HepG2 (cell line): ENCODE results near the gene CYBC1. TPM values are rescaled to one million over a fixed set of nuclear protein-coding genes. Genes with fewer than 3 reads are reported as not detected.

Source experiments
- DR1 ChIP-seq: sonication (generic); formaldehyde crosslinking; IDR thresholded peaks from 2 replicates; pipeline ENCODE4 v1.8.0; 2021; ENCODE audit warnings: mild to moderate bottlenecking, missing genetic modification reagents, inconsistent platforms
- FIP1L1 ChIP-seq: fragments of 200-400 bp; formaldehyde crosslinking; IDR thresholded peaks from 2 replicates; pipeline ENCODE4 v1.6.1; 2018; ENCODE audit warnings: low read depth, mild to moderate bottlenecking, low read length, moderate library complexity, borderline replicate concordance; ENCODE audit not compliant: insufficient read depth
- HNF4A ChIP-seq: sonication (generic); formaldehyde crosslinking; IDR thresholded peaks from 2 replicates; pipeline ENCODE4 v1.4.0; 2020; ENCODE audit warnings: missing genetic modification reagents
- MZF1 ChIP-seq: sonication (generic); formaldehyde crosslinking; IDR thresholded peaks from 2 replicates; pipeline ENCODE4 v1.8.1; 2023; ENCODE audit warnings: mild to moderate bottlenecking, missing genetic modification reagents, borderline replicate concordance
- NAIF1 ChIP-seq: sonication (generic); formaldehyde crosslinking; IDR thresholded peaks from 2 replicates; pipeline ENCODE4 v1.5.0; 2020; ENCODE audit warnings: mild to moderate bottlenecking, missing genetic modification reagents, borderline replicate concordance
- NFIB ChIP-seq: sonication (generic); formaldehyde crosslinking; IDR thresholded peaks from 2 replicates; pipeline ENCODE4 v1.9.0; 2021; ENCODE audit warnings: missing genetic modification reagents, mild to moderate bottlenecking, borderline replicate concordance
- NFIC ChIP-seq: IDR thresholded peaks from 2 replicates; pipeline ENCODE4 v1.6.1; 2012; ENCODE audit warnings: mild to moderate bottlenecking, low read length, inconsistent platforms
- NR3C1 ChIP-seq: sonication (generic); formaldehyde crosslinking; IDR thresholded peaks from 2 replicates; pipeline ENCODE4 v1.4.0; 2020; ENCODE audit warnings: missing genetic modification reagents
- SALL1 ChIP-seq: sonication (generic); formaldehyde crosslinking; IDR thresholded peaks from 2 replicates; pipeline ENCODE4 v1.8.0; 2022; ENCODE audit warnings: mild to moderate bottlenecking, missing genetic modification reagents
- SPEN ChIP-seq: sonication (generic); formaldehyde crosslinking; IDR thresholded peaks from 2 replicates; pipeline ENCODE4 v1.5.1; 2020; ENCODE audit warnings: low read depth, mild to moderate bottlenecking, missing genetic modification reagents
- STAT5B ChIP-seq: sonication (generic); formaldehyde crosslinking; IDR thresholded peaks from 2 replicates; pipeline ENCODE4 v1.4.0; 2020; ENCODE audit warnings: missing genetic modification reagents
- TMF1 ChIP-seq: sonication (generic); formaldehyde crosslinking; IDR thresholded peaks from 2 replicates; pipeline ENCODE4 v1.8.1; 2022; ENCODE audit warnings: low read depth, missing genetic modification reagents
- TSC22D2 ChIP-seq: sonication (generic); formaldehyde crosslinking; IDR thresholded peaks from 2 replicates; pipeline ENCODE4 v1.5.1; 2020; ENCODE audit warnings: missing genetic modification reagents, mild to moderate bottlenecking, borderline replicate concordance
- YEATS2 ChIP-seq: sonication (generic); formaldehyde crosslinking; IDR thresholded peaks from 2 replicates; pipeline ENCODE4 v1.4.0; 2020; ENCODE audit warnings: missing genetic modification reagents, borderline replicate concordance
- ZNF10 ChIP-seq: sonication (generic); formaldehyde crosslinking; IDR thresholded peaks from 2 replicates; pipeline ENCODE4 v1.4.0; 2020; ENCODE audit warnings: mild to moderate bottlenecking, low read depth, missing genetic modification reagents, borderline replicate concordance
- ZNF224 ChIP-seq: sonication (generic); formaldehyde crosslinking; IDR thresholded peaks from 2 replicates; pipeline ENCODE4 v1.5.0; 2020; ENCODE audit warnings: mild to moderate bottlenecking, missing genetic modification reagents
- ZNF607 ChIP-seq: sonication (generic); formaldehyde crosslinking; IDR thresholded peaks from 2 replicates; pipeline ENCODE4 v1.5.1; 2020; ENCODE audit warnings: missing genetic modification reagents, mild to moderate bottlenecking, borderline replicate concordance
- ZNF615 ChIP-seq: sonication (generic); formaldehyde crosslinking; IDR thresholded peaks from 2 replicates; pipeline ENCODE4 v1.5.0; 2020; ENCODE audit warnings: mild to moderate bottlenecking, missing genetic modification reagents, borderline replicate concordance
- ZNF7 ChIP-seq: IDR thresholded peaks from 2 replicates; pipeline ENCODE4 v1.6.1; 2016; ENCODE audit warnings: missing biosample characterization, missing genetic modification reagents
- ZNF737 ChIP-seq: sonication (generic); formaldehyde crosslinking; IDR thresholded peaks from 2 replicates; pipeline ENCODE4 v1.5.0; 2020; ENCODE audit warnings: missing genetic modification reagents, mild to moderate bottlenecking, borderline replicate concordance
- ZNF792 ChIP-seq: IDR thresholded peaks from 2 replicates; pipeline ENCODE4 v1.6.1; 2016
- ZSCAN25 ChIP-seq: sonication (generic); formaldehyde crosslinking; IDR thresholded peaks from 2 replicates; pipeline ENCODE4 v1.8.0; 2022; ENCODE audit warnings: mild to moderate bottlenecking, missing genetic modification reagents
- polyA plus RNA-seq, 8 experiments: library from polyadenylated mRNA; depleted of rRNA in 3 of 8; stranded (reverse) in 7 of 8; unstranded in 1 of 8; fragments of >200 nt; fragmentation: Illumina TruSeq in 4 of 8; extraction: Trizol in 4 of 8; gene quantifications; 2 replicates each; pipeline versions ENCODE4 v1.2.1 to v1.2.3, GENCODE V29; 2011 to 2016; ENCODE audit warnings: low read depth in 4 of 8, missing spikeins in 1 of 8, mixed read lengths in 1 of 8; ENCODE audit not compliant: insufficient read depth in 1 of 8
- total RNA-seq, 5 experiments: library from RNA; depleted of rRNA; stranded (reverse); fragments of >200 nt; fragmentation: Illumina TruSeq; extraction: Trizol; gene quantifications; 2 replicates each; pipeline ENCODE4 v1.2.3, GENCODE V29; 2016; ENCODE audit warnings: low read depth in 1 of 5
- TF ChIP-seq, protein P1 (sequence below): sonication (generic); formaldehyde crosslinking; IDR thresholded peaks from 2 replicates; pipeline ENCODE4 v1.8.0; 2022; ENCODE audit warnings: mild to moderate bottlenecking, missing genetic modification reagents
- TF ChIP-seq, protein P2 (sequence below): sonication (generic); formaldehyde crosslinking; IDR thresholded peaks from 2 replicates; pipeline ENCODE4 v1.4.0; 2020; ENCODE audit warnings: missing genetic modification reagents, low read depth, mild to moderate bottlenecking, borderline replicate concordance
- TF ChIP-seq, protein P3 (sequence below): sonication (generic); formaldehyde crosslinking; IDR thresholded peaks from 2 replicates; pipeline ENCODE4 v1.8.1; 2023; ENCODE audit warnings: mild to moderate bottlenecking, moderate library complexity, missing genetic modification reagents
- TF ChIP-seq, protein P4 (sequence below): sonication (generic); formaldehyde crosslinking; IDR thresholded peaks from 2 replicates; pipeline ENCODE4 v1.8.0; 2022; ENCODE audit warnings: mild to moderate bottlenecking, missing genetic modification reagents; ENCODE audit not compliant: insufficient replicate concordance

The CYBC1 gene
- total and polyA plus RNA-seq, 2 of the 13 experiments (the other 11 are each of a cell fraction or from before 2014, with no cell fraction given) = 43.4 to 44.1 TPM

DNA sequence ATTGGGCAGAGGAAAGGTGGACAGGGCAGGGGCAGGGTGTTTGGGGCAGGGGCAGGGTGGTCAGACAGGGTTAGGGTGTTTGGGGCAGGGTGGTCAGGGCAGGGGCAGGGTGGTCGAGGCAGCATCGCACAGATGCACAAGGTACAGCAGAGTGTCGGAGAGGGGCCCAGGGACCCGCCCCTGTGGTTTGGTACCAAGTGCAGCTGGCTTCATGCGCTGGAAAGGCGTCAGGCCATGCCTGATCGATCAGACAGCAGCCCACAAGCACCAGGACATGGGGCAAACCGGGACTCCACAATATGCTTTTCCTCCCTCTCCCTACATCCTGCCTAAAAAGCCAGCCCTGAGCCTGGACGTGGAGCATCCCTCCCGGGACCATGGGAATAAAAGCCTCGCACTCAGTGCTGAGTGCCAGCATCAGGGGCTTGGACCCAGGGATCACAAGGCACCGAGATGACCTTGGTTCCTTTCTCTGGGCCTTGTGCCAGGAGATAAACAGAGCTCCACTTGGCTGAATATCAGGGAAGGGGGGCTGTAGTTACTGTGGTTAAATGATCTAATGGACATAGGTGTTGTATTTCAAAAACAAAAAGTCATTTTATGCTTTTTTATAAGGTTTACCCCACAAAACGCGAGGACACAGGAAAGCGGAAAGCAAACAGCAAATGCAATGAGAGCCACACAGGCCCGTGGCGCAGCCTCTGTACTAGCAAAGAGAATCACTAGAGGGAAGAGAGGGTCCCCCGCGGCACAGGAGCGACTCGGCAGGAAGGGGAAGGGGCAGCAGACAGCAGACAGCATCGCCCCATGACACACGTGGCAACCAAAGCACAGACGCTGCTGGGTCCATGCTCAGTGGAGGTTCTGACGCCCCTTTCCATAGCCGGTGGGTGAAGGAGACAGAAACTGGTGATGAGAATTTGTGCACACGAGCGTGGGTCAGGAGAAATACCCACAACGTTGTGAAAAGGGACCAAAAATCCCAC is 37.7 kb downstream of the CYBC1 start (continued):
- TF ChIP-seq SALL1 (peak; percentile 86), MZF1 (no peak), NFIC (peak; percentile 81), ZNF792 (CRISPR knock-in tag) (no peak), ZNF7 (CRISPR knock-in tag) (no peak), NFIB (no peak), ZSCAN25 (CRISPR knock-in tag) (no peak), DR1 (CRISPR knock-in tag) (no peak), STAT5B (CRISPR knock-in tag) (no peak), YEATS2 (no peak), FIP1L1 (no peak), NAIF1 (no peak), TMF1 (CRISPR knock-in tag) (no peak), SPEN (CRISPR knock-in tag) (no peak), ZNF224 (CRISPR knock-in tag) (no peak), ZNF615 (CRISPR knock-in tag) (no peak), NR3C1 (CRISPR knock-in tag) (no peak), ZNF10 (CRISPR knock-in tag) (no peak), HNF4A (CRISPR knock-in tag) (peak; percentile 75), ZNF737 (no peak), ZNF607 (CRISPR knock-in tag) (no peak), TSC22D2 (CRISPR knock-in tag) (no peak)
- TF ChIP-seq, protein P1, sequence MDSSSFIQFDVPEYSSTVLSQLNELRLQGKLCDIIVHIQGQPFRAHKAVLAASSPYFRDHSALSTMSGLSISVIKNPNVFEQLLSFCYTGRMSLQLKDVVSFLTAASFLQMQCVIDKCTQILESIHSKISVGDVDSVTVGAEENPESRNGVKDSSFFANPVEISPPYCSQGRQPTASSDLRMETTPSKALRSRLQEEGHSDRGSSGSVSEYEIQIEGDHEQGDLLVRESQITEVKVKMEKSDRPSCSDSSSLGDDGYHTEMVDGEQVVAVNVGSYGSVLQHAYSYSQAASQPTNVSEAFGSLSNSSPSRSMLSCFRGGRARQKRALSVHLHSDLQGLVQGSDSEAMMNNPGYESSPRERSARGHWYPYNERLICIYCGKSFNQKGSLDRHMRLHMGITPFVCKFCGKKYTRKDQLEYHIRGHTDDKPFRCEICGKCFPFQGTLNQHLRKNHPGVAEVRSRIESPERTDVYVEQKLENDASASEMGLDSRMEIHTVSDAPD (CRISPR knock-in tag) = no peak
- TF ChIP-seq, protein P2, sequence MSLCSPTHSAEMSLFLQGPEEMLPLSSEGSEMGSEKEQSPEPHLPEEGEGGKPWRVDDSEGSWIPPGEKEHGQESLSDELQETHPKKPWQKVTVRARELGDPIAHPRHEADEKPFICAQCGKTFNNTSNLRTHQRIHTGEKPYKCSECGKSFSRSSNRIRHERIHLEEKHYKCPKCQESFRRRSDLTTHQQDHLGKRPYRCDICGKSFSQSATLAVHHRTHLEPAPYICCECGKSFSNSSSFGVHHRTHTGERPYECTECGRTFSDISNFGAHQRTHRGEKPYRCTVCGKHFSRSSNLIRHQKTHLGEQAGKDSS = no peak; the same call in 1 of the 2 replicates
- TF ChIP-seq, protein P3, sequence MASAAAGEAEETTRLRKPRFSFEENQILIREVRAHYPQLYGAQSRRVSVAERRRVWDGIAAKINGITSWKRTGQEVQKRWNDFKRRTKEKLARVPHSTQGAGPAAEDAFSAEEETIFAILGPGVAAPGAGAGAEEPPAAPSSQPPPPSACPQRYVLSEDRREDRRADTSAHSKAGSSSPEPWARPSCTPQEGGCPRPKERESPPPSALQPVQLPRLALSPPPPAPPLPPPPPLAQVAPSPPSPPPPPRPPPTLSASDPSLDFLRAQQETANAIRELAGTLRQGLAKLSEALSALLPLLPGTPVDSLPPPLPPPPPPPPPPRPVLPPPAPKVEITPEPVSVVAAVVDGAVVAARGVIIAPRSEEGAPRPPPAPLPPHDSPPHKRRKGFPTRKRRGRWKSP (CRISPR knock-in tag) = no peak
- TF ChIP-seq, protein P4, sequence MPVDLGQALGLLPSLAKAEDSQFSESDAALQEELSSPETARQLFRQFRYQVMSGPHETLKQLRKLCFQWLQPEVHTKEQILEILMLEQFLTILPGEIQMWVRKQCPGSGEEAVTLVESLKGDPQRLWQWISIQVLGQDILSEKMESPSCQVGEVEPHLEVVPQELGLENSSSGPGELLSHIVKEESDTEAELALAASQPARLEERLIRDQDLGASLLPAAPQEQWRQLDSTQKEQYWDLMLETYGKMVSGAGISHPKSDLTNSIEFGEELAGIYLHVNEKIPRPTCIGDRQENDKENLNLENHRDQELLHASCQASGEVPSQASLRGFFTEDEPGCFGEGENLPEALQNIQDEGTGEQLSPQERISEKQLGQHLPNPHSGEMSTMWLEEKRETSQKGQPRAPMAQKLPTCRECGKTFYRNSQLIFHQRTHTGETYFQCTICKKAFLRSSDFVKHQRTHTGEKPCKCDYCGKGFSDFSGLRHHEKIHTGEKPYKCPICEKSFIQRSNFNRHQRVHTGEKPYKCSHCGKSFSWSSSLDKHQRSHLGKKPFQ (CRISPR knock-in tag) = no peak
